HL-60 (cell line): ENCODE results near the gene SACM1L.
"Not testable (repeated sequence)": the region's sequence is repeated elsewhere in the genome, so short reads cannot be mapped to it uniquely, and the experiment has no call there.

Experiments used
- DNase-seq, 2 experiments: peaks; one replicate each; pipeline ENCODE4 v3.0.0-alpha.2; 2010 to 2020; ENCODE audit warnings: low read depth in 1 of 2, low spot score in 1 of 2
- H3K27ac ChIP-seq: fragments of 250-450 bp; sonication (Bioruptor Pico); replicated peaks from 2 replicates; pipeline ENCODE4 v1.5.1; 2020; ENCODE audit warnings: mild to moderate bottlenecking, moderate library complexity
- H3K27me3 ChIP-seq: fragments of 250-450 bp; sonication (Bioruptor Pico); 2 replicates; pipeline ENCODE4 v1.5.1; 2021; ENCODE audit warnings: mild to moderate bottlenecking, moderate library complexity; ENCODE audit not compliant: insufficient read depth, poor library complexity, severe bottlenecking
- H3K4me3 ChIP-seq: replicated peaks from 2 replicates; pipeline ENCODE4 v1.5.1; 2011; ENCODE audit warnings: mild to moderate bottlenecking, control low read depth, low read length; ENCODE audit not compliant: insufficient read depth
- CTCF ChIP-seq: IDR thresholded peaks from one replicate; pipeline ENCODE4 v1.5.1; 2011; ENCODE audit warnings: low read length, control low read depth, inconsistent platforms; ENCODE audit not compliant: insufficient read depth
- GABPA ChIP-seq: IDR thresholded peaks from 2 replicates; pipeline ENCODE4 v1.6.1; 2012; ENCODE audit warnings: low read depth
- POLR2AphosphoS5 ChIP-seq: IDR thresholded peaks from 2 replicates; pipeline ENCODE4 v1.6.1; 2012; ENCODE audit warnings: low read depth
- SPI1 ChIP-seq: IDR thresholded peaks from 2 replicates; pipeline ENCODE4 v1.6.1; 2012; ENCODE audit warnings: low read depth, mild to moderate bottlenecking, borderline replicate concordance
- TF ChIP-seq, protein P1 (sequence below): IDR thresholded peaks from 2 replicates; pipeline ENCODE4 v1.6.1; 2012; ENCODE audit warnings: low read depth; ENCODE audit not compliant: insufficient replicate concordance

Gene SACM1L

DNA sequence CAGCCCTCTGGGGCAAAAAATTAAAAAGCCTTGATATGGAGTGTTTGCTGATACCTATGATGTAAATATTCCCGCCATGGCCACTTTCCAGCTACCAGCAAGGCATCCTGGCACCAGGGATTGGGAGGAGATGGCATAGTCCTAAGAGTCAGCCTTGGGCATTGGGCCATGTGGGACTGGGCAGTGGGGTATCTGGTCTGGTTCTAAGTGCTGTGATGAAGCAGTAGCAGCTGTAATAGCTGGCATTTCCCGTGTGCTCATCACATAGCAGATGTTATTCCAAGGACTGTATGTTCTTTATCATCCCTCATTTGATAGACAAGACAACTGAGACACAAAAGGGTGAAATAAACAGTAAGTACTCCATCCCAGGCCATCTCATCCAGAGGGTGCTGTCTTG is 6.9 kb upstream of the SACM1L start:
- TF ChIP-seq CTCF (no peak), GABPA (no peak), SPI1 (no peak)
- no peak overlapping the region for H3K27ac ChIP-seq
- H3K27me3 ChIP-seq, result no peaks in the 10 kb centered on the region
- no peak overlapping the region for H3K4me3 ChIP-seq
- no peak for DNase-seq

DNA sequence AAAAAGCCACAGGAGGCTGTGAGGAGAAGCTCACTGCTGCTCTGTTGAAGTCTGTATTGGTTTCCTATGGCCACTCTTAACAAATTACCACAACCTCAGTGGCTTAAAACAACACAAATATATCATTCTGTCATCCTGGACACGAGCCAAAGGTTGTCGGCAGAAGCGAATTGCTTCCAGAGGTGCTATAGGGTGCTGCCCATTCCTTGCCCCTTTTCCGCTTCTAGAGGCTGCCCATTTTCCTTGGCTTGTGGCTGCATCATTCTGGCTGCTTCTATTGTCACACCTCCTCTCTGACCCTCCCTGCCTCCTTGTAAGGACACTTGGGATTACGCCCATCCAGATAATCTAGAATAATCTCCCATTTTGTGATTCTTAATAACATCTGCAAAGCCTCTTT is 6.4 kb upstream of the SACM1L start:
- no peak overlapping the region for H3K27ac ChIP-seq
- no peak for DNase-seq
- H3K4me3 ChIP-seq, result no peak overlapping the region
- TF ChIP-seq, protein P1, sequence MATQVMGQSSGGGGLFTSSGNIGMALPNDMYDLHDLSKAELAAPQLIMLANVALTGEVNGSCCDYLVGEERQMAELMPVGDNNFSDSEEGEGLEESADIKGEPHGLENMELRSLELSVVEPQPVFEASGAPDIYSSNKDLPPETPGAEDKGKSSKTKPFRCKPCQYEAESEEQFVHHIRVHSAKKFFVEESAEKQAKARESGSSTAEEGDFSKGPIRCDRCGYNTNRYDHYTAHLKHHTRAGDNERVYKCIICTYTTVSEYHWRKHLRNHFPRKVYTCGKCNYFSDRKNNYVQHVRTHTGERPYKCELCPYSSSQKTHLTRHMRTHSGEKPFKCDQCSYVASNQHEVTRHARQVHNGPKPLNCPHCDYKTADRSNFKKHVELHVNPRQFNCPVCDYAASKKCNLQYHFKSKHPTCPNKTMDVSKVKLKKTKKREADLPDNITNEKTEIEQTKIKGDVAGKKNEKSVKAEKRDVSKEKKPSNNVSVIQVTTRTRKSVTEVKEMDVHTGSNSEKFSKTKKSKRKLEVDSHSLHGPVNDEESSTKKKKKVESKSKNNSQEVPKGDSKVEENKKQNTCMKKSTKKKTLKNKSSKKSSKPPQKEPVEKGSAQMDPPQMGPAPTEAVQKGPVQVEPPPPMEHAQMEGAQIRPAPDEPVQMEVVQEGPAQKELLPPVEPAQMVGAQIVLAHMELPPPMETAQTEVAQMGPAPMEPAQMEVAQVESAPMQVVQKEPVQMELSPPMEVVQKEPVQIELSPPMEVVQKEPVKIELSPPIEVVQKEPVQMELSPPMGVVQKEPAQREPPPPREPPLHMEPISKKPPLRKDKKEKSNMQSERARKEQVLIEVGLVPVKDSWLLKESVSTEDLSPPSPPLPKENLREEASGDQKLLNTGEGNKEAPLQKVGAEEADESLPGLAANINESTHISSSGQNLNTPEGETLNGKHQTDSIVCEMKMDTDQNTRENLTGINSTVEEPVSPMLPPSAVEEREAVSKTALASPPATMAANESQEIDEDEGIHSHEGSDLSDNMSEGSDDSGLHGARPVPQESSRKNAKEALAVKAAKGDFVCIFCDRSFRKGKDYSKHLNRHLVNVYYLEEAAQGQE, result no peak
- TF ChIP-seq GABPA (no peak), CTCF (no peak)
- no peaks in the 10 kb centered on the region for H3K27me3 ChIP-seq

DNA sequence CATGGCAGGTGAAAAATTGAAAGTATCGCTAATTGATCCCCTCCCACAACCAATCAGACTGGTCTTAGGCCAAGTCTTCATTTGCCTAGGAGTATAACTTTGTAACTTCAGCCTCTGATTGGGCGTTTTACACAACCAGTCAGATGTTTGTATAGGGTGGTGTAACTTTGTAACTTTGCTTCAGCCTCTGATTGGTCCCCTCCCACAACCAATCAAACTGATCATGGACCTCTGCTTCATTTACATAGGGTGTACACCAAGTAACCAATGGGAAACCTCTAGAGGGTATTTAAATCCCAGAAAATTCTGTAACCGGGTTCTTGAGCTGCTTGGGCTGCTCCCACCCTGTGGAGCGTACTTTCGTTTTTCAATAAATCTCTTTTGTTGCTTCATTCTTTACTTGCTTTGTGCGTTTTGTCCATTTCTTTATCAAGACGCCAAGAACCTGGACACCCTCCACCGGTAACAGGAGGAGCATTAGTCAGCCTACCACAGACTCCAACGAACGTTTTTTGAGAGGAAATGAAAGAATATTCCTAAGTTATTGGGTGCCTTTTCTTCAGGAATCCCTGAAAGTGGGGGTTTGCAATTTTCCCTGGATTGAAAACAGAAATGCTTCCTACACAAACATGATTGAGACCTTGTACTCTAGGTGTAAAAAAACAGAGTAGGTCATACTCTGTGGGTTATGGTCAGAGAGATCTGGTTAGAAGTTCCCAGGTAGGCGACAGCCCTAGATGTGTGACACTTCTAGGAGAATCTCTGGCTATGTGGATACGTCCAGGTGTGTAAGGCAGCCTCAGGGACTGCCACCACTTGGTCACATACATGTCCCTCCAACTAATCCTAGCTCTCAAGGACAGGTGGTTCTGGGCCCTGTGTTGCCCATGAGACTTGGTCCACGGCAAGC is 5.5 kb upstream of the SACM1L start:
- Histone ChIP-seq H3K27me3 (no peaks in the 10 kb centered on the region), H3K4me3 (no peak overlapping the region), H3K27ac (no peak overlapping the region)
- DNase-seq, result no peak
- TF ChIP-seq POLR2AphosphoS5 (no peak), CTCF (no peak), SPI1 (no peak), GABPA (no peak)
- TF ChIP-seq, protein P1, result no peak

DNA sequence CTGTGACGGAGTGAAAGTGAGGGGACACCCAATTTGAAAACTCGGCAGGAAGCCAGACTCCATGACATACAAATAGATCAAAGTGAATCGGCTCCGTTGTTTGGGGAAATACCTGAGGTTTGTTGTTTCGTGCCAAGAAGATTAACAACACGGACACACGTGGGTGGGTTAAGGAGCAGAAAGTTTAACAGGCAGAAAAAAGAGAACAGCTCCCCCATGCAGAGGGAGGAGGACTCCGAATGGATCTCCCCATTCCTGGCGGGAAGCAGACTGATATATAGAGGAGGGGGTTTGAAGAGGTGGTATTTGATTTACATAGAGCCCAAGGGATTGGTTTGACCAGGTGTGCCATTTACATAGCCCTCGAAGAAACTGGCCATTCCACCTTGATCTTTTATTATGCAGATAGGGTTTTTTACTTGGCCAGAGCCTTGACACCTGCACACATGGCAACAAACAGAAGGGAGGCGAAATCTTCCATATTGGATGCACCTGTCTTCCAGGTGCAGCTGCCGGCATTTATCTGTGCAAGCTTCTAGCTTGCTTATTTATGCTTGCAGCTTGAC is 4.8 kb upstream of the SACM1L start:
- no peaks in the 10 kb centered on the region for H3K27me3 ChIP-seq
- no peak overlapping the region for H3K27ac ChIP-seq
- no peak overlapping the region for H3K4me3 ChIP-seq
- no peak for DNase-seq
- TF ChIP-seq CTCF, result no peak
- TF ChIP-seq GABPA, result no peak
- no peak for TF ChIP-seq POLR2AphosphoS5

- not testable (repeated sequence) for H3K27ac ChIP-seq, H3K27me3 ChIP-seq, H3K4me3 ChIP-seq, DNase-seq
These were observed 3.5 kb upstream of the SACM1L start for GRCh38 chr3:45685722-45686121.
